Fibroblast of skin of right biceps (primary cell): ENCODE data around the gene PLK3.
"Not testable (repeated sequence)": the region's sequence is repeated elsewhere in the genome, so short reads cannot be mapped to it uniquely, and the experiment has no call there.

Source experiments
- DNase-seq: peaks from one replicate; pipeline ENCODE4 v3.0.0-alpha.2; 2013

Gene PLK3

DNA sequence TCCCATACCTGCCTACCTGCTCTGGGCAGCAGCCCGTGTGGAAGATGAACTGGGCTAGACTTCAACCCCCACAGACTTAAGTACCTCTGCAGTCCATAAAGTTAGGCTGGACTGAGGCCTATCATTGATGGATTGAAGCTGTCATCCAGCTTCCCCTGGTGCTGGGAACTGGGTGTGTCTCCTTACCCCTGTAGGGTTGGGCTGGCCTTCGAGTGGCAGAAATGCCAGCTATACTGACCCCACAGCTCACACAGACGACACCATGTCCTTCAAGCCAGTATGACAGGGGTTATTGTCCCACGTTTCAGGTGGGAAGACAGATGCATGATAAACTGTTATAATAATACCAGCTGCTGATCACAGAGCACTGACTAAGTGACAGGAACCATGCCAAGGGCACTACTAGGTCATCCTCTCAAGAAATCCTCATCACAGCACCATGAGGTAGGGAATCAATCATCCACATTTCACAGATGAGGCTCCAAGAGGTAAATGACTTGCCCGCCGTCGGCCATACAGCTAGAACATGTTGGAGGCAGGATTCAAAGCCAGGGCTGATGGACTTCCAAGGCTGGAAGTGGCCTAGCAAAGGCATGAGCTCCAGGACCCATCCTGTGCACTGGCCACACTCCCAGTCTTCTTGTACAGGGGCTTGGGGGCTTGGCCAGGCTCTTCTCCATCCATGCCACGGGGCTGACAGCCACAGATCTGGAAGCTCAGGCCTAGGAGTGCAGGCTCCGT is 11.9 kb upstream of the PLK3 start, which contains the start of gene BEST4:
BEST4 (minus strand) TSS at position 51 of the 741 bp plus-strand sequence. CDS start 465 bp downstream, outside the sequence.
- no peak for DNase-seq

- DNase-seq: no peak
These were observed 9.0 kb upstream of the PLK3 start for GRCh38 chr1:44790968-44791801.

GRCh38 chr1:44792736-44793502 is 7.3 kb upstream of the PLK3 start:
- DNase-seq: no peak

GRCh38 chr1:44797886-44798285 is 2.3 kb upstream of the PLK3 start:
- not testable (repeated sequence) for DNase-seq

GRCh38 chr1:44798481-44799365 is 1.5 kb upstream of the PLK3 start:
- DNase-seq: no peak

DNA sequence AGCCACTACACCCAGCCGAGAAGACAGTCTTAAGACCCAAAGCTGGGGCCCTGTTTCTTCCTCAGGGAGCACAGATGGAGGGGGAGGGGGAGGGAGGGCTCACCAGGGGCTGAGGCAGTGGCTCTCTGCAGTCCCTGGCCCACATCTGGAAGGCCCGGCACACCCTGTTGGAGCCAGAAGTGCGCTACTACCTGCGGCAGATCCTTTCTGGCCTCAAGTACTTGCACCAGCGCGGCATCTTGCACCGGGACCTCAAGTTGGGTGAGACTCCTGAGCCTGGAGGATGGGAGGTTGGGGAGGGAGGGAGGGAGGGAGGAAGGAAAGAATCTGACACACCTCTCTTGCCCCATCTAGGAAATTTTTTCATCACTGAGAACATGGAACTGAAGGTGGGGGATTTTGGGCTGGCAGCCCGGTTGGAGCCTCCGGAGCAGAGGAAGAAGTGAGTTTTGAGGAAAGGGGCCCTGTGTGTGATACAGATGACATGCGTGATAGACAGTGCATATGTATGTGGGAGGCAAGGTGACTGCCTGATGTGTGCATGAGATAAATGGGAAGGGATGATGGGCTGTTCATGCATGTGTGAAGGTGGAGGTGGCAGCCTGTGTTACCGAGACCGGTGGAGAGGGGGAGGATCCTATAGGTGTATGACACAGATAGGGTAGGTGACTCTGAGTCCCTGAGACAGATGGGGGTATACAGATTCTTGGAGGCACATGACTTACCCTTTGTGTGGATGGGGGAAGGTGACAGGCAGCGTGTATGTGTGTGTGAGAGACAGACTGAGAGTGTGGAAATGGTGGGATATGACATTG is 1.5 kb downstream of the PLK3 start:
- DNase-seq: no peak

DNA sequence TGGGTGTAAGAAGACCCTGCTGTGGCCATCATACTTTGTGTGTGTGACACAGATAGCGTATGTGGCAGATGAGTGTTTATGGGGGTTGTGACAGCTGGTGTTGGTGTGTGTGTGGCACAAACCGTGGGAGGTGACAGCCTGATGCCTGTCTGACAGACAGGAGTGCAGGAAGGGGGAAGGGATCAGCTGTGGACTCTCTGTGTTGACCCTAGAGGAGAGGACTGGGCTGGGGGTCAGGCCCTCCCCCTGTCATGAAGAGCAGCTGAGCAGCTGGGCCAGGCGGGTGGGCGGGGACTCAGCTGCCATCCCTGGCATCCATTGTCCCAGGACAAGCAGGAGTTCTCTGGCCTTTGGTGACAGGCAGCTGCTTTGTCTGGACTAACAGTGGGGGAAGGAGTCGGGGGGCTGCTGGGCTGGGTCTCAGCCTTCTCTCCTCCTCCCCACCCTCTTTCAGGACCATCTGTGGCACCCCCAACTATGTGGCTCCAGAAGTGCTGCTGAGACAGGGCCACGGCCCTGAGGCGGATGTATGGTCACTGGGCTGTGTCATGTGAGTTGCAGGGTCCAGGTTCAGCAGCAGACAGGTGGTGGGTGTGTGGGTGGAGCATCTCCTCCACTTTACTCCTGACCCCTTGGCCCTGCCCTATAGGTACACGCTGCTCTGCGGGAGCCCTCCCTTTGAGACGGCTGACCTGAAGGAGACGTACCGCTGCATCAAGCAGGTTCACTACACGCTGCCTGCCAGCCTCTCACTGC is 2.3 kb downstream of the PLK3 start:
- DNase-seq: no peak

DNA sequence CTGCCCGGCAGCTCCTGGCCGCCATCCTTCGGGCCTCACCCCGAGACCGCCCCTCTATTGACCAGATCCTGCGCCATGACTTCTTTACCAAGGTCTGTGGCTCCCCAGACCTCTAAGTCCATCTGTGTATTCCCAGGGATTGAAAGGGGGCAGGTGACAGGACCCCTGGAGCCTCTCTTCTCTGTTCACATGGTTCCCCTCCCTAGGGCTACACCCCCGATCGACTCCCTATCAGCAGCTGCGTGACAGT is 2.8 kb downstream of the PLK3 start:
- no peak for DNase-seq

- no peak for DNase-seq
These were observed 3.3 kb downstream of the PLK3 start for GRCh38 chr1:44803312-44804095.

DNA sequence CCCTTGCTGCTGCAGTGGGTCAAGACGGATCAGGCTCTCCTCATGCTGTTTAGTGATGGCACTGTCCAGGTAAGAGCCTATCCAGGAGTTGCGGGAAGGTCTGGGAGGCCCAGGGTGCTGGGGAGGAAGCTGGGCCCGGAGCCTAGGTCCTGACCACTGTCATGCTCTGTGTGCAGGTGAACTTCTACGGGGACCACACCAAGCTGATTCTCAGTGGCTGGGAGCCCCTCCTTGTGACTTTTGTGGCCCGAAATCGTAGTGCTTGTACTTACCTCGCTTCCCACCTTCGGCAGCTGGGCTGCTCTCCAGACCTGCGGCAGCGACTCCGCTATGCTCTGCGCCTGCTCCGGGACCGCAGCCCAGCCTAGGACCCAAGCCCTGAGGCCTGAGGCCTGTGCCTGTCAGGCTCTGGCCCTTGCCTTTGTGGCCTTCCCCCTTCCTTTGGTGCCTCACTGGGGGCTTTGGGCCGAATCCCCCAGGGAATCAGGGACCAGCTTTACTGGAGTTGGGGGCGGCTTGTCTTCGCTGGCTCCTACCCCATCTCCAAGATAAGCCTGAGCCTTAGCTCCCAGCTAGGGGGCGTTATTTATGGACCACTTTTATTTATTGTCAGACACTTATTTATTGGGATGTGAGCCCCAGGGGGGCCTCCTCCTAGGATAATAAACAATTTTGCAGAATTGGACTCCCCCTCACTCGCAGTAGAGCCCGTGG is 5.3 kb downstream of the PLK3 start:
- no peak for DNase-seq

DNA sequence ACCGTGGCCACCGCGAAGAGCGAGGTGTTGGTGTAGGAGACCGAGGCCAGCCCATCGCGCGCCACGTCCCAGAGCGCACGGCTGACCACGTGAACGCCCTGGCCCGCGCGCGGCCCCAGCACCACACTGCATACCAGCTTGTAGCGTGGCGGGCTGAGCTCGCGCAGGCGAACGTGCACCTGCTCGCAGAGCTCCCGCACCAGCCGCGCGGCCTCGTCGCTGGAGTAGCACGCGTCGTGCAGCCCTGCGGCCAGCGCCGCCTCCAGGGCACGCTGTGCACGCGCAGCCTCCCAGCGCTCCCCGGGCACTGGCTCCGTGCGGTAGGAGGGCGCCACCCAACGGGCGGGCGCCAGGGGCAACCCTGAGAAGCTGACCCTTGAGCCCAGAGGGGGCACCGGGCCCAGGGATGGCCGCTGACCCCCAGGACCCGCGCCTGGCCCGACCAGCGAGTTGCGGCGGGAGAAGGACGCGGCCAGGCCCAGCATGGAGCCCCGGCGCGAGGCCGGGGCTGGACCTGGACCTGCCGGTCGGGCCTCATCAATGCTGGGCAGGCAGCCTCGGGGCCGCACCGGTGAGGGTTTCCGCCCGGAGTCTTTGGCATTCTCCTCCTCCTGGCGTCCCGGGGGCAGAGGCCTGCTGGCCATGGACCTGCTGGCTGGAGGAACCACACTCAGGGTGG is 6.0 kb downstream of the PLK3 start:
- DNase-seq: no peak

DNA sequence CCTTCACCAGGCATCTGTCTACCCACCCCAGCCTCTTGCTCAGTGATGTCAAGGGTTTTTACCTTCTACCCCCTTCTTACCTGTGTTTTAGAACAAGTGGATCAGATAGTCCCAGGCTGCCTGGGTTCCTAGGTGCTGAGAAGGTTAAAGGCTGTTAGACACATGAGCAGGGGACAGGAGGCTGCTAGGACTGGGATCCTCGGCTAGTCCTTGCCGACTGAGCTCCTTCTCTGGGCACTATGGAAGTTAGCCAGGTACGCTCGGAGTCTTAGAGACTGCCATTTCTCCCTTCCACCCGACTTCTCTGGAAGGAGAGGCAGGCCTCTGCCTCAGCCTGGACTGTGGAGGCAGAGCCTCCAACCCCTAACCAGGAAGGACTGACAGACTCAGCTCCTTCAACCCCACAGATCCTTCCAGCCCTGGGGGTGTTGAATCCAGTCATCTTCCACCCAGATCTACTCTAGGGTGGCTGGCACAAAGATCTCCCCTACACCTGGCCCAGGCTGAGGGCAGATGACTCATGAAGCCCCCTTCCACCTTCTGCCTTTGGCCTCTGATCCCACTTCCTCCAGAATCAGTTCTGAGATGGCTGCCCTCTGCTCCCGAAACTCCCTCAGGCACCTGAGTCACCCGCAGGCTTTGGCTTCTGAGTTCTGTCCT is 6.7 kb downstream of the PLK3 start, which contains the start of gene DYNLT4:
DYNLT4 (minus strand) TSS at position 648 of the 660 bp plus-strand sequence. CDS start 683 bp downstream, outside the sequence.
- DNase-seq: no peak

GRCh38 chr1:44807364-44808062 is 7.3 kb downstream of the PLK3 start:
- DNase-seq: peak; percentile 100

- DNase-seq: peak; percentile 89
These were observed 8.1 kb downstream of the PLK3 start, which contains the start of gene BTBD19 for GRCh38 chr1:44808063-44808937. Gene BTBD19, plus strand, starts transcription at chr1:44808523. Its CDS starts 298 bp downstream, at chr1:44808821.

DNA sequence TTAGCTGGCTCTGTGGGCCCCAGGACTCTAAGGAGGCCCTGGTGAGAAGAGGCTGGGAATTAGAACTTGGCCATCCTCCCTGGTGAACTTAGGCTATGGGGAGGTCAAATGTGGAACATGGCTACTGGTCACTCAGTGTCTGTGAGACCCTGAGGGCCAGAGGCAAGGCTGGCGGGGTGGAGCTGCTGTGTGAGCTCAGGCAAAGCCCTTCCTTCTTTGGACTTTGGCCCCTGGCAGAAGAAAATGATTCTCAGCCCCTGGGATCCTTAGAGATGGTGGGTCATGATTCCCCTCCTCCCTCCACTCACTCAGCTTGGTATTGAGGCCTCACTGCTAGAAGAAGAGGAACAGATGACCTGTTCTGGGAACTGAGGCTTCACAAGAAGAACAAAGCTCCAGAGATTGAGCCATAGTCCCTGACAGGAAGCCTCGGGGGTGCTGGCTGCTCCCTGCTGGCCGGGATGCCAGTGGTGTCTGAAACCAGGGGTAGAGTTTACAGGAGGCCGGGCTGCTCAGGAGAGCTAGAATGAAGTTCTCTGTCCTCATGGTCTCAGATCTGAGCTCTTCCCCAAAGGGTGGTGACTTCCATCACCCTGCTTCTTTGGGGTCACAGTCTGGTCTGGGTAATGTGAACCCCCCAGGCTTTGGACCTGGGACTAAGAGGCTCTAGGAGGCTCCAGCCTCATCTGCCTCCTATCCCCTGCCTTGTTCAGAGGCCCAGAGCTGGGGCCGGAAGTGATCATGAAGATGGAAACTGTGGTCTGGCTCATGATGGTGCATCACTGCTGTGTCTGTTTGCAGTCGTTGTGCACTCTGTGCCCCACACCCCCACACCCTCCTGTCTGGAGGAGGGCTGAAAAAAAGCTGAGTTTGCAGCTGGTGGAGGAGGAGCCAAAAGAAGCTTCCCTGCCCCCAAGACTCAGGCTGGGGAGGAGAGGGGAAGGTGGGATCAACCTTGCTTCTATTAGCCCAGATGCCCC is 9.1 kb downstream of the PLK3 start:
- peak; percentile 82 for DNase-seq
